H9 (cell line): ENCODE measurements around the gene NCAM1. TPM values are rescaled to one million over a fixed set of nuclear protein-coding genes. Genes with fewer than 3 reads are reported as not detected.

Source experiments
- DNase-seq: peaks from one replicate; pipeline ENCODE4 v3.0.0-alpha.2; 2017
- H2AFZ ChIP-seq: one replicate; pipeline ENCODE4 v1.6.1; 2013; ENCODE audit warnings: mild to moderate bottlenecking, low read length, control low read depth, moderate library complexity
- H2AK5ac ChIP-seq: 2 replicates; pipeline ENCODE4 v1.6.1; 2013; ENCODE audit warnings: low read length, control low read depth, mixed read lengths; ENCODE audit not compliant: insufficient read length
- H2BK120ac ChIP-seq: one replicate; pipeline ENCODE4 v1.6.1; 2013; ENCODE audit warnings: low read depth, mild to moderate bottlenecking, low read length, control low read depth, inconsistent platforms; ENCODE audit not compliant: poor library complexity, severe bottlenecking
- H2BK12ac ChIP-seq: 2 replicates; pipeline ENCODE4 v1.6.1; 2013; ENCODE audit warnings: low read length, control low read depth, mixed read lengths, low read depth; ENCODE audit not compliant: insufficient read length
- H2BK15ac ChIP-seq: 2 replicates; pipeline ENCODE4 v1.6.1; 2013; ENCODE audit warnings: low read depth, low read length, control low read depth
- H2BK20ac ChIP-seq: one replicate; pipeline ENCODE4 v1.6.1; 2013; ENCODE audit warnings: low read depth, mild to moderate bottlenecking, low read length, control low read depth, inconsistent platforms; ENCODE audit not compliant: poor library complexity, severe bottlenecking
- H2BK5ac ChIP-seq: 2 replicates; pipeline ENCODE4 v1.6.1; 2013; ENCODE audit warnings: low read length, control low read depth, mixed read lengths; ENCODE audit not compliant: insufficient read length
- H3K14ac ChIP-seq: 2 replicates; pipeline ENCODE4 v1.6.1; 2013; ENCODE audit warnings: low read length, control low read depth; ENCODE audit not compliant: insufficient read depth
- H3K18ac ChIP-seq: 2 replicates; pipeline ENCODE4 v1.6.1; 2013; ENCODE audit warnings: low read depth, mild to moderate bottlenecking, mixed read lengths, low read length, control low read depth; ENCODE audit not compliant: insufficient read length
- H3K23ac ChIP-seq: 2 replicates; pipeline ENCODE4 v1.6.1; 2013; ENCODE audit warnings: low read length, control low read depth, mixed read lengths, low read depth; ENCODE audit not compliant: insufficient read length
- H3K23me2 ChIP-seq: 2 replicates; pipeline ENCODE4 v1.6.1; 2013; ENCODE audit warnings: low read depth, mild to moderate bottlenecking, mixed read lengths, low read length, control low read depth; ENCODE audit not compliant: insufficient read length, poor library complexity, severe bottlenecking
- H3K27ac ChIP-seq: 2 replicates; pipeline ENCODE4 v1.5.1; 2013; ENCODE audit warnings: low read length, control low read depth, mixed read lengths, low read depth; ENCODE audit not compliant: insufficient read length
- H3K27me3 ChIP-seq: 2 replicates; pipeline ENCODE4 v1.6.1; 2013; ENCODE audit warnings: low read length, control low read depth, inconsistent platforms; ENCODE audit not compliant: insufficient read depth
- H3K4ac ChIP-seq: 2 replicates; pipeline ENCODE4 v1.6.1; 2013; ENCODE audit warnings: low read depth, mild to moderate bottlenecking, control low read depth, inconsistent platforms, low read length, moderate library complexity
- H3K4me1 ChIP-seq: 2 replicates; pipeline ENCODE4 v1.6.1; 2013; ENCODE audit warnings: low read length, control low read depth, inconsistent platforms; ENCODE audit not compliant: insufficient read depth
- H3K4me2 ChIP-seq: 2 replicates; pipeline ENCODE4 v1.6.1; 2013; ENCODE audit warnings: low read length, control low read depth, mixed read lengths; ENCODE audit not compliant: insufficient read length, insufficient read depth
- H3K56ac ChIP-seq: 2 replicates; pipeline ENCODE4 v1.6.1; 2013; ENCODE audit warnings: low read depth, mild to moderate bottlenecking, mixed read lengths, low read length, control low read depth; ENCODE audit not compliant: insufficient read length
- H3K79me1 ChIP-seq: 2 replicates; pipeline ENCODE4 v1.6.1; 2013; ENCODE audit warnings: low read depth, mild to moderate bottlenecking, moderate library complexity, low read length, control low read depth, inconsistent platforms; ENCODE audit not compliant: insufficient read depth, poor library complexity, severe bottlenecking
- H3K79me2 ChIP-seq: 2 replicates; pipeline ENCODE4 v1.6.1; 2013; ENCODE audit warnings: low read length, control low read depth, inconsistent platforms; ENCODE audit not compliant: insufficient read depth
- H3K9ac ChIP-seq: 2 replicates; pipeline ENCODE4 v1.6.1; 2013; ENCODE audit warnings: low read length, control low read depth, mixed read lengths; ENCODE audit not compliant: insufficient read length; ENCODE audit errors: extremely low read depth
- H3K9me3 ChIP-seq: one replicate; pipeline ENCODE4 v1.6.1; 2013; ENCODE audit warnings: low read depth, low read length, inconsistent platforms; ENCODE audit not compliant: control insufficient read depth
- H3T11ph ChIP-seq: one replicate; pipeline ENCODE4 v1.6.1; 2013; ENCODE audit warnings: mild to moderate bottlenecking, low read length, control low read depth, inconsistent platforms
- H4K20me1 ChIP-seq: one replicate; pipeline ENCODE4 v1.6.1; 2013; ENCODE audit not compliant: control insufficient read depth, insufficient read length, insufficient read depth
- H4K5ac ChIP-seq: 2 replicates; pipeline ENCODE4 v1.6.1; 2013; ENCODE audit warnings: low read depth, mild to moderate bottlenecking, mixed read lengths, low read length, control low read depth; ENCODE audit not compliant: insufficient read length
- H4K8ac ChIP-seq: replicated peaks from 2 replicates; pipeline ENCODE4 v1.6.1; 2013; ENCODE audit warnings: low read length, control low read depth, mixed read lengths, low read depth; ENCODE audit not compliant: insufficient read length
- H4K91ac ChIP-seq: 2 replicates; pipeline ENCODE4 v1.6.1; 2013; ENCODE audit warnings: low read depth, mild to moderate bottlenecking, moderate library complexity, mixed read lengths, low read length, control low read depth; ENCODE audit not compliant: insufficient read length
- H3K27ac Mint-ChIP-seq, 3 experiments: 2 replicates in 2 of 3; 3 replicates in 1 of 3; pipeline ENCODE4 v1.8.0; 2020 to 2021; ENCODE audit warnings: mixed read lengths in 3 of 3, mild to moderate bottlenecking in 1 of 3, moderate library complexity in 1 of 3
- H3K27me3 Mint-ChIP-seq: 2 replicates; pipeline ENCODE4 v1.8.0; 2021; ENCODE audit warnings: low read depth, mild to moderate bottlenecking, moderate library complexity, mixed read lengths
- H3K36me3 Mint-ChIP-seq, 3 experiments: 2 replicates in 2 of 3; 3 replicates in 1 of 3; pipeline ENCODE4 v1.8.0; 2020 to 2021; ENCODE audit warnings: low read depth in 3 of 3, mixed read lengths in 3 of 3; ENCODE audit not compliant: insufficient read depth in 1 of 3
- H3K4me1 Mint-ChIP-seq, 2 experiments: 2 replicates each; pipeline ENCODE4 v1.8.0; 2020; ENCODE audit warnings: mixed read lengths in 2 of 2
- H3K4me3 Mint-ChIP-seq, 2 experiments: 2 replicates in 1 of 2; 3 replicates in 1 of 2; pipeline ENCODE4 v1.8.0; 2020 to 2021; ENCODE audit warnings: mild to moderate bottlenecking in 2 of 2, mixed read lengths in 2 of 2, moderate library complexity in 1 of 2
- H3K9me3 Mint-ChIP-seq, 2 experiments: 2 replicates in 1 of 2; 3 replicates in 1 of 2; pipeline ENCODE4 v1.8.0; 2020; ENCODE audit warnings: mild to moderate bottlenecking in 2 of 2, mixed read lengths in 2 of 2, moderate library complexity in 1 of 2
- CTCF ChIP-seq: fragments of 200-600 bp; sonication (generic); conservative IDR thresholded peaks from 3 replicates; pipeline ENCODE4 v1.8.0; 2021; ENCODE audit warnings: antibody characterized with exemption, mild to moderate bottlenecking
- WGBS: extraction: QIAGEN DNeasy Blood & Tissue Kit; methylation state at CpG from one replicate; pipeline ENCODE4 v1.1.7; 2013; ENCODE audit warnings: missing lambda C conversion rate, low lambda C conversion rate, mixed read lengths; ENCODE audit not compliant: insufficient read length; ENCODE audit errors: extremely low coverage; 5-methylcytosine and 5-hydroxymethylcytosine counted together
- total RNA-seq: library from RNA; stranded (reverse); gene quantifications from 2 replicates; pipeline ENCODE4 v1.2.1, GENCODE V29; 2021

The NCAM1 gene
- total RNA-seq, 1 experiment from 2014 or later = 2.5 TPM

DNA sequence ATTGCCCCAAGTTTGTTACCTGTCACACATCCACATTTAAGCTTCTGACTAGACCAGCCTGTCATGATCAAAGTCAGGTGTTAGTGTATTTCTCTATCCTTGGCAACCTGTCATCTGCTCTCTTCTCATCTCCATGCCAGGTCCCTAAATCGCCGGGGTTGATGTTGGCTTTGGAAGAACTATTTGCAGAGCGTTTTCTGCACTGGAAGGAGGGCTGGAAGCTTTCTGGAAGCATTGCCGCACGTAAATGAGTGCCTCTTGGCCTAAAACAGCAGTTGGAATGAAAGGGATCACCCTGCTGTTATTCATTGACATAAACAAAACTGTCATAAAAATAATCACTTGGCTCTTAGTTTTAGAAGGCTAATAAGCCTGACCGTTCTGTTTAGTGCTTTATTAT is 354.6 kb downstream of the NCAM1 start:
- Histone ChIP-seq H3K79me1 (no peaks in the 10 kb centered on the region), H3K4me2 (no peak overlapping the region), H2AK5ac (no peak overlapping the region), H3K23ac (no peak overlapping the region), H3K56ac (no peak overlapping the region), H3K27me3 (no peaks in the 10 kb centered on the region), H2BK12ac (no peak overlapping the region), H2BK20ac (no peak overlapping the region), H3K23me2 (peaks cover 7% of the 10 kb centered on the region), H2AFZ (no peak overlapping the region), H4K8ac (no peak overlapping the region), H3K9me3 (no peaks in the 10 kb centered on the region), H3T11ph (no peak overlapping the region), H2BK15ac (no peak overlapping the region), H4K5ac (no peak overlapping the region), H2BK120ac (no peak overlapping the region), H3K9ac (no peak overlapping the region), H3K4ac (no peak overlapping the region), H3K79me2 (no peaks in the 10 kb centered on the region), H3K18ac (no peak overlapping the region), H4K91ac (no peak overlapping the region), H3K27ac (no peak overlapping the region), H3K4me1 (no peaks in the 10 kb centered on the region), H2BK5ac (no peak overlapping the region), H3K14ac (no peak overlapping the region), H4K20me1 (no peaks in the 10 kb centered on the region)
- Mint-ChIP-seq H3K27me3 (peaks cover 8% of the 10 kb centered on the region), H3K9me3 (peaks cover 4 to 6% of the 10 kb centered on the region in 2 experiments; a peak in 2 of 5 replicates), H3K4me3 (peak overlapping the region in 1 of 2 experiments; percentile 83; a peak in 2 of 5 replicates), H3K27ac (no peak overlapping the region), H3K4me1 (peaks cover 16 to 19% of the 10 kb centered on the region in 2 experiments), H3K36me3 (peaks cover 10 to 33% (median 16%) of the 10 kb centered on the region in 3 experiments)
- DNase-seq = no peak
- TF ChIP-seq CTCF = no peak
- WGBS = no CpG with 5 or more reads among the region's 6 CpGs
